GM12878 (cell line): ENCODE results near the gene DHX57. TPM values are rescaled to one million over a fixed set of nuclear protein-coding genes. Genes with fewer than 3 reads are reported as not detected.

Experiments
- ATAC-seq: fragments of 200-7000 bp; cut with Tn5 transposase; 3 replicates; pipeline ENCODE4 v1.9.1; 2020; ENCODE audit warnings: mild to moderate bottlenecking, moderate library complexity
- BruUV-seq: library from RNA; stranded (reverse); fragments of 400-500 nt; replicated peaks from 2 replicates; lab custom pipeline; 2021; lab: Mats Ljungman, UMichigan
- CTCF ChIA-PET: fragments of 300-600 bp; sonication (Branson Sonifier 250); formaldehyde crosslinking; extraction: SDS; loops from one replicate; lab custom pipeline; 2021; ENCODE audit warnings: inconsistent platforms; lab: Yijun Ruan, JAX
- POLR2A ChIA-PET: fragments of 350-600 bp; formaldehyde crosslinking; extraction: SDS; loops from one replicate; lab custom pipeline; 2021; ENCODE audit warnings: inconsistent platforms; lab: Charles Lee
- RAD21 ChIA-PET: fragments of 300-600 bp; sonication (Branson Sonifier 250); formaldehyde crosslinking; loops from one replicate; lab custom pipeline; 2023; ENCODE audit warnings: antibody characterized with exemption; ENCODE audit not compliant: unreplicated experiment; lab: Charles Lee
- SMC1A ChIA-PET: fragments of 300-600 bp; sonication (Branson Sonifier 250); formaldehyde crosslinking; loops from one replicate; lab custom pipeline; 2023; ENCODE audit not compliant: unreplicated experiment, uncharacterized antibody; lab: Charles Lee
- DNase-seq: peaks from one replicate; pipeline ENCODE4 v3.0.0-alpha.2; 2011; ENCODE audit warnings: low read depth, low spot score
- FAIRE-seq: peaks from 3 replicates; lab custom pipeline; 2011; peaks lifted over from hg19 to GRCh38; lab: Jason Lieb, UNC
- H2AFZ ChIP-seq: 2 replicates; pipeline ENCODE4 v1.6.0; 2011; ENCODE audit warnings: low read depth, low read length, control low read depth; ENCODE audit not compliant: control insufficient read depth
- H3K27ac ChIP-seq: 2 replicates; pipeline ENCODE4 v1.5.1; 2011; ENCODE audit warnings: control low read depth; ENCODE audit not compliant: control insufficient read depth, insufficient read depth
- H3K27me3 ChIP-seq, 2 experiments: replicated peaks in 1 of 2; 2 replicates each; pipeline versions ENCODE4 v1.6.0 to v1.6.1; 2011; ENCODE audit warnings: low read length in 1 of 2; ENCODE audit not compliant: control insufficient read depth in 2 of 2, insufficient read depth in 2 of 2
- H3K36me3 ChIP-seq, 2 experiments: 2 replicates each; pipeline ENCODE4 v1.5.1; 2011; ENCODE audit warnings: low read length in 1 of 2; ENCODE audit not compliant: control insufficient read depth in 2 of 2, insufficient read depth in 2 of 2
- H3K4me1 ChIP-seq: 2 replicates; pipeline ENCODE4 v1.6.1; 2011; ENCODE audit warnings: mild to moderate bottlenecking, low read length, moderate library complexity, mixed read lengths; ENCODE audit not compliant: control insufficient read depth, insufficient read depth
- H3K4me2 ChIP-seq: 2 replicates; pipeline ENCODE4 v1.6.0; 2011; ENCODE audit warnings: control low read depth; ENCODE audit not compliant: control insufficient read depth, insufficient read depth
- H3K4me3 ChIP-seq: fragments of 200-600 bp; sonication (generic); 2 replicates; pipeline ENCODE4 v1.5.1; 2016
- H3K79me2 ChIP-seq: 2 replicates; pipeline ENCODE4 v1.6.0; 2011; ENCODE audit warnings: low read length; ENCODE audit not compliant: control insufficient read depth, insufficient read depth
- H3K9ac ChIP-seq: 2 replicates; pipeline ENCODE4 v1.8.0; 2011; ENCODE audit warnings: low read length, control low read depth, mixed read lengths; ENCODE audit not compliant: control insufficient read depth, insufficient read depth
- H3K9me3 ChIP-seq: replicated peaks from 3 replicates; pipeline ENCODE4 v1.5.1; 2011; ENCODE audit warnings: mild to moderate bottlenecking, low read length; ENCODE audit not compliant: control insufficient read depth, insufficient read depth
- H4K20me1 ChIP-seq: 2 replicates; pipeline ENCODE4 v1.6.0; 2011; ENCODE audit not compliant: control insufficient read depth, insufficient read depth
- ATF2 ChIP-seq: IDR thresholded peaks from 2 replicates; pipeline ENCODE4 v1.6.1; 2012; ENCODE audit warnings: low read length, inconsistent platforms
- HDAC2 ChIP-seq: fragments of 200-600 bp; sonication (generic); IDR thresholded peaks from 2 replicates; pipeline ENCODE4 v1.6.1; 2017
- MTA2 ChIP-seq: fragments of 450-650 bp; IDR thresholded peaks from 2 replicates; pipeline ENCODE4 v1.6.1; 2016; ENCODE audit warnings: low read depth, mild to moderate bottlenecking, moderate library complexity
- MYC ChIP-seq: IDR thresholded peaks from 2 replicates; pipeline ENCODE4 v1.6.1; 2011; ENCODE audit warnings: mild to moderate bottlenecking, low read length, moderate library complexity, inconsistent platforms; ENCODE audit not compliant: insufficient read depth, insufficient replicate concordance, insufficient read length, severe bottlenecking
- NFXL1 ChIP-seq: fragments of 450-650 bp; IDR thresholded peaks from 2 replicates; pipeline ENCODE4 v1.6.1; 2017; ENCODE audit warnings: antibody characterized with exemption, mild to moderate bottlenecking, borderline replicate concordance
- PML ChIP-seq: IDR thresholded peaks from 2 replicates; pipeline ENCODE4 v1.6.1; 2012; ENCODE audit warnings: low read length, inconsistent platforms
- POU2F2 ChIP-seq: IDR thresholded peaks from 3 replicates; pipeline ENCODE4 v1.6.1; 2011; ENCODE audit warnings: low read depth, mild to moderate bottlenecking, low read length, borderline replicate concordance
- RAD21 ChIP-seq: IDR thresholded peaks from 2 replicates; pipeline ENCODE4 v1.6.1; 2011; ENCODE audit warnings: mild to moderate bottlenecking, low read depth, low read length, moderate library complexity; ENCODE audit not compliant: insufficient read depth
- RUNX3 ChIP-seq: IDR thresholded peaks from 2 replicates; pipeline ENCODE4 v1.6.1; 2012; ENCODE audit warnings: low read length, inconsistent platforms
- SMAD1 ChIP-seq: fragments of 450-650 bp; IDR thresholded peaks from 2 replicates; pipeline ENCODE4 v1.6.1; 2018; ENCODE audit warnings: mild to moderate bottlenecking, low read depth; ENCODE audit not compliant: partially characterized antibody
- SMARCA5 ChIP-seq: fragments of 450-650 bp; IDR thresholded peaks from 2 replicates; pipeline ENCODE4 v1.6.1; 2017; ENCODE audit warnings: mild to moderate bottlenecking
- SRF ChIP-seq, 2 experiments: IDR thresholded peaks; 2 replicates each; pipeline ENCODE4 v1.6.1; 2011; ENCODE audit warnings: low read depth in 2 of 2, low read length in 2 of 2, mild to moderate bottlenecking in 1 of 2, moderate library complexity in 1 of 2
- TARDBP ChIP-seq: IDR thresholded peaks from 2 replicates; pipeline ENCODE4 v1.6.1; 2016; ENCODE audit warnings: borderline replicate concordance
- TCF3 ChIP-seq: IDR thresholded peaks from 2 replicates; pipeline ENCODE4 v1.6.1; 2012; ENCODE audit warnings: low read depth, mild to moderate bottlenecking, low read length, borderline replicate concordance; ENCODE audit not compliant: insufficient read depth
- ZNF24 ChIP-seq: fragments of 450-650 bp; IDR thresholded peaks from 2 replicates; pipeline ENCODE4 v1.6.1; 2017; ENCODE audit warnings: antibody characterized with exemption, mild to moderate bottlenecking
- ZNF384 ChIP-seq: IDR thresholded peaks from 2 replicates; pipeline ENCODE4 v1.6.1; 2012; ENCODE audit warnings: low read depth, mild to moderate bottlenecking, low read length, improper control_type of control experiment, borderline replicate concordance
- ZSCAN29 ChIP-seq: fragments of 450-650 bp; IDR thresholded peaks from 2 replicates; pipeline ENCODE4 v1.6.1; 2017; ENCODE audit warnings: mild to moderate bottlenecking, moderate library complexity
- WGBS: methylation state at CpG from one replicate; pipeline ENCODE4 v1.1.6; 2016; ENCODE audit warnings: low lambda C conversion rate; ENCODE audit not compliant: insufficient replicate concordance, insufficient coverage; ENCODE audit errors: missing lambda C conversion rate; 5-methylcytosine and 5-hydroxymethylcytosine counted together
- in situ Hi-C: fragments of 300-500 bp; cut with MboI; formaldehyde crosslinking; loops from 9 replicates; pipeline ENCODE4 v1.14.3; 2018; ENCODE audit warnings: mixed read lengths
- intact Hi-C: fragments of 100-400 bp; cut with micrococcal nuclease; formaldehyde crosslinking; loops from one replicate; pipeline ENCODE4 v1.14.2; 2022; ENCODE audit not compliant: unreplicated experiment
- polyA plus RNA-seq, 11 experiments: library from polyadenylated mRNA; depleted of rRNA in 4 of 11; unstranded in 6 of 11; stranded (reverse) in 5 of 11; fragments of >200 nt; fragmentation: Nextera tagmentation in 4 of 11; fragmentation: Illumina TruSeq in 1 of 11; extraction: Ambion mirVana in 4 of 11; extraction: Trizol in 1 of 11; gene quantifications; 1 replicate in 1 of 11; 2 replicates in 10 of 11; pipeline versions ENCODE4 v1.2.1 to v1.2.3, GENCODE V29; 2011 to 2016; ENCODE audit warnings: inconsistent platforms in 2 of 11, missing spikeins in 2 of 11, low read depth in 1 of 11
- total RNA-seq, 4 experiments: library from RNA; depleted of rRNA in 3 of 4; stranded (reverse); fragments of >200 nt in 3 of 4; fragmentation: Illumina TruSeq in 1 of 4; extraction: Trizol in 1 of 4; gene quantifications; 2 replicates each; pipeline versions ENCODE4 v1.2.1 to v1.2.3, GENCODE V29; 2013 to 2021
- TF ChIP-seq, protein P1 (sequence below): IDR thresholded peaks from 2 replicates; pipeline ENCODE4 v1.6.1; 2012; ENCODE audit warnings: improper control_type of control experiment, low read depth, low read length; ENCODE audit not compliant: insufficient replicate concordance

Gene DHX57
- total and polyA plus RNA-seq, 10 of the 15 experiments (the other 5 are each of a cell fraction or from before 2014, with no cell fraction given), result 6.5 to 18.0 (median 15.8) TPM

- SMC1A ChIA-PET, result interaction anchor here (0.6 to 1.6 kb wide), 2 partner anchors 9 to 225 kb away, joined by 3 to 4 read pairs; no protein-coding TSS in a partner anchor
- no peak overlapping the region for H3K4me3 ChIP-seq
- TF ChIP-seq ZNF24 (no peak), TCF3 (no peak), SRF (IDR thresholded peaks at IDR 0.05; ENCODE audit: low read depth in 2 of 2, low read length in 2 of 2) (no peak), HDAC2 (no peak), ATF2 (no peak), MTA2 (no peak), ZNF384 (no peak), NFXL1 (no peak), PML (no peak), RUNX3 (no peak), SMARCA5 (no peak), TARDBP (no peak), ZSCAN29 (no peak), MYC (no peak), RAD21 (no peak), POU2F2 (no peak), SMAD1 (no peak)
- TF ChIP-seq, protein P1, sequence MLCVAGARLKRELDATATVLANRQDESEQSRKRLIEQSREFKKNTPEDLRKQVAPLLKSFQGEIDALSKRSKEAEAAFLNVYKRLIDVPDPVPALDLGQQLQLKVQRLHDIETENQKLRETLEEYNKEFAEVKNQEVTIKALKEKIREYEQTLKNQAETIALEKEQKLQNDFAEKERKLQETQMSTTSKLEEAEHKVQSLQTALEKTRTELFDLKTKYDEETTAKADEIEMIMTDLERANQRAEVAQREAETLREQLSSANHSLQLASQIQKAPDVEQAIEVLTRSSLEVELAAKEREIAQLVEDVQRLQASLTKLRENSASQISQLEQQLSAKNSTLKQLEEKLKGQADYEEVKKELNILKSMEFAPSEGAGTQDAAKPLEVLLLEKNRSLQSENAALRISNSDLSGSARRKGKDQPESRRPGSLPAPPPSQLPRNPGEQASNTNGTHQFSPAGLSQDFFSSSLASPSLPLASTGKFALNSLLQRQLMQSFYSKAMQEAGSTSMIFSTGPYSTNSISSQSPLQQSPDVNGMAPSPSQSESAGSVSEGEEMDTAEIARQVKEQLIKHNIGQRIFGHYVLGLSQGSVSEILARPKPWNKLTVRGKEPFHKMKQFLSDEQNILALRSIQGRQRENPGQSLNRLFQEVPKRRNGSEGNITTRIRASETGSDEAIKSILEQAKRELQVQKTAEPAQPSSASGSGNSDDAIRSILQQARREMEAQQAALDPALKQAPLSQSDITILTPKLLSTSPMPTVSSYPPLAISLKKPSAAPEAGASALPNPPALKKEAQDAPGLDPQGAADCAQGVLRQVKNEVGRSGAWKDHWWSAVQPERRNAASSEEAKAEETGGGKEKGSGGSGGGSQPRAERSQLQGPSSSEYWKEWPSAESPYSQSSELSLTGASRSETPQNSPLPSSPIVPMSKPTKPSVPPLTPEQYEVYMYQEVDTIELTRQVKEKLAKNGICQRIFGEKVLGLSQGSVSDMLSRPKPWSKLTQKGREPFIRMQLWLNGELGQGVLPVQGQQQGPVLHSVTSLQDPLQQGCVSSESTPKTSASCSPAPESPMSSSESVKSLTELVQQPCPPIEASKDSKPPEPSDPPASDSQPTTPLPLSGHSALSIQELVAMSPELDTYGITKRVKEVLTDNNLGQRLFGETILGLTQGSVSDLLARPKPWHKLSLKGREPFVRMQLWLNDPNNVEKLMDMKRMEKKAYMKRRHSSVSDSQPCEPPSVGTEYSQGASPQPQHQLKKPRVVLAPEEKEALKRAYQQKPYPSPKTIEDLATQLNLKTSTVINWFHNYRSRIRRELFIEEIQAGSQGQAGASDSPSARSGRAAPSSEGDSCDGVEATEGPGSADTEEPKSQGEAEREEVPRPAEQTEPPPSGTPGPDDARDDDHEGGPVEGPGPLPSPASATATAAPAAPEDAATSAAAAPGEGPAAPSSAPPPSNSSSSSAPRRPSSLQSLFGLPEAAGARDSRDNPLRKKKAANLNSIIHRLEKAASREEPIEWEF, result no peak
These were observed 69.6 kb downstream of the DHX57 start for GRCh38 chr2:38806015-38806732.

More at GRCh38 chr2:38806015-38806732, 69.6 kb downstream of the DHX57 start:
- Histone ChIP-seq H3K9ac (no peak overlapping the region), H3K27me3 (no peaks in the 10 kb centered on the region), H3K79me2 (no peaks in the 10 kb centered on the region), H2AFZ (no peak overlapping the region), H3K4me2 (no peak overlapping the region), H3K27ac (no peak overlapping the region), H4K20me1 (no peaks in the 10 kb centered on the region), H3K9me3 (no peaks in the 10 kb centered on the region), H3K36me3 (no peaks in the 10 kb centered on the region; a peak in 1 of 4 replicates), H3K4me1 (no peaks in the 10 kb centered on the region)
- ATAC-seq (no peak), FAIRE-seq (no peak), DNase-seq (no peak)
- POLR2A ChIA-PET, result interaction anchor here (1.0 to 1.2 kb wide), 2 partner anchors 13 to 54 kb away, joined by 3 to 5 read pairs; partner anchors contain the start of gene SRSF7
- no TSS peak for BruUV-seq
- intact Hi-C loops (no loop called here), in situ Hi-C loops (no loop called here)
- 29% methylated on average over 2 of the region's 2 CpGs for WGBS
- RAD21 ChIA-PET, result no interaction called here
- CTCF ChIA-PET, result interaction anchor here (0.5 to 1.3 kb wide), 4 partner anchors 80 to 1527 kb away, joined by 3 read pairs; no protein-coding TSS in a partner anchor
